Suppressor macrophage treated with lipopolysaccharide for 1 hour (primary cell): ENCODE measurements around the gene TRPC4.
"Not testable (repeated sequence)": the region's sequence is repeated elsewhere in the genome, so short reads cannot be mapped to it uniquely, and the experiment has no call there.

Source experiments
- DNase-seq, 3 donors: peaks; one replicate each; pipeline ENCODE4 v3.0.0-alpha.2; 2020 to 2022

TRPC4 gene

DNA sequence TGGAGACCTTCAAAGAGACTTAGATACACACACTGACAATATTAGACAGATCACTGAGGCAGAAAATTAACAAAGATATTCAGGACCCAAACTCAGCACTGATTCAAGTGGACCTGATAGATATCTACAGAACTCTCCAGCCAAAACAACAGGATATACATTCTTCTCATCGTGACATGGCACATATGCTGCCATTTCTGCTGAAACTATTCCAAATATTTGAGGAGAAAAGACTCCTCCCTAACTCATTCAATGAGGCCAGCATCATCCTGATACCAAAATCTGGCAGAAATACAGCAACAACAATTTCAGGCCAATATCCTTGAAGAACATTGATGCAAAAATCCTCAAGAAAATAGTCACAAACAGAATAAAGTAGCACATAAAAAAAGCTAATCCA is 53.3 kb downstream of the TRPC4 start:
- DNase-seq = no peak

DNA sequence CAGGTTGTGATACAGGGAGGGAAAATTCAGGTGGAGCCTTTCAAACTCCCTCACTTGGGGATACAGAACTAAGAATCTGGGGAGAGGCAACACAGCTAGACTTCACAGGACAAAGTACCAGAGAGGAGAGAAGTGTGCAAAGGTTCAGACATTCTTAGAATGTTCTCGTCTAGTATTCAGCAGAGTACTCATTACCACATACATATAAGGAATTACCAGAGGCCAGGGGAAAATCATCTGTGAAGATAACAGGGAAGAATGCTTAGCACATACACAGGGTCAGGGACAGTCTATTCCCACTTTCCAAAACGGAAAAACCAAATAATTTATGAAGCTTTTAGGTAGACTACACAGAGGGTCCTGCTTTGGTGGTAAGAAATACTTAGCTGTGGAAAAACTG is 58.1 kb downstream of the TRPC4 start:
- DNase-seq = no peak

DNA sequence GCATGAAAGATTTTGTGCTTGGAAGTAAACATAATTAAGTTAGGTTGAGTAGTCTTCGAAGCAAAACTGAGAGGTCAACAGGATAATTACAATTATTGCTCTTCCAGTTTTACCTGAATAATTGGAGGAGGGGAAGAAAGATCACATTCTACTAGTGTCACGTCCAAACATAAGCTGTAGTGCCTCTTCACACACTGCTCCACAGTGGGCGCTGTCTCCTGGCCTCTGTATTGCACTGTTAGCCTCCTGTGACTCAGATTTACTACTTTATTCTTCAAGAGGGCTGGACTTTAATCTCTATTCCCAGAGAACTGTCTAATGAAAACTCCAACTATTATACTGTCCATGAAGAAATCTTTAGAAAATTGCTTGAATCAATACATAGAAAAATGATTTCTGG is 62.9 kb downstream of the TRPC4 start:
- no peak for DNase-seq

DNA sequence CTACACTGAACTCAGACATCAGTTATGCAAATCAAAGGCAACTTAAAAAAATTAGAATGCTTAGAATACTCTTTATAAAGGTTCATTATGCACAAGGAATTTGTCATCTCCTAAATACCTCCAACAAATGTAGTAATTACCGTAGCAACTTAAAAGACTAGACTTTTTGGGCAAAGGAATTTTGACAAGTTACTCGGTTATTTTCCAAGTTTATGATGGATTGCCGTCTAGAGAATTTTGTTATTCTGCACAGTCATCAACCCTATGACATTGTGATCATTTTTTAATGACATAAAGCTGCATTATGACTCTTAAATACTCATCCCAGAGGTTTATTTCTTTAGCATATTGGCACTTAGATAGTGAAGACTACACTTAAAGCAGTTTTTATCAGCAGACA is 71.9 kb downstream of the TRPC4 start:
- no peak for DNase-seq

DNA sequence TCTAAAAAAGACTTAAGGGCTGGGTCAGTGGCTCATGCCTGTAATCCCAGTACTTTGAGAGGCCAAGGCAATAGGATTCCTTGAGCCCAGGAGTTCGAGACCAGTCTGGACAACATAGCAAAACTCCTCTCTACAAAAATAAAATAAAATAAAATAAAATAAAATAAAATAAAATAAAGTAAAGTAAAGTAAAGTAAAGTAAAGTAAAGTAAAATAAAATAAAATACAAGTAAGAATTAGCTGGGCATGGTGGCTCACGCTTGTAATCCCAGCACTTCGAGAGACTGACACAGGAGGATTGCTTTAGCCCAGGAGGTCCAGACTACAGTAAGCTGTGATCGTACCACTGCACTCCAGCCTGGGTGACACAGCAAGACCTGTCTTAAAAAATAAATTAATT is 72.8 kb downstream of the TRPC4 start:
- DNase-seq = not testable (repeated sequence)

DNA sequence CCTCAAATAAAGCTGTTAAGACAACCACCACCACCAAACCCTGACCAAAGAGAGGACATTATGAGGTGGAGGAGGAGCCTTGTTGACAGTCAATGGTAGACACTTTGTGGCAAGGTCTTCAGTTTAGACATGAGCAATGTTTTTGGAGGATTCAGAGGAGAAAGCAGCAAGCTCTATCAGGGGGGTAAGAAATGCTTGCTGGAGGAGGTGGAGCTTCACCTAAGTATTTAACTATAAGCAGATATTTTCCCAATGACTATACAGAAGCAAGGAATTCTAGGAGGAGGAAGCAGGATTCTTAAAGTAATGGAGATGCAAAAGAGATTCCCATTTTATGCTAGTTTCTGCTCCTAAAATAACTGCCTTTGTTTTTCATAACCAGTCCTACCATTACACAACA is 74.2 kb downstream of the TRPC4 start:
- DNase-seq = no peak

DNA sequence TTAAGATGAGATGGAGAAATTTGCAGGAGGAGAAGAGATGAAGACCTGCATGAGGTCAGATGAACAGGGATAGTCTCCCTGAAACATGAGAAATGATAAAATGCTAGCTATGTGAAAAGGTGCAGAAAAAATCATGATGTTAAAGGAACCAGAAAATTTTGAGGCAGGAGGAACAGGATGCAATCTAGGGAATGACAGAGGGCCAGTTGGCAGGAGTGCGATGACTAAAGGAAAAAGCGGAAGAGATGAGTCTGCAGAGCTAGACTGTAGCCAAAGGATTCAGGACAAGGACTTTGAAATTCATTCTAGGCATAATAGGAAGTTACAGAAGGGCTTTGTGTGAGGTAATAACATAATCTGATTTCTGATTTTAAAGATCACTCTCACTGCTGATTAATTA is 77.9 kb downstream of the TRPC4 start:
- DNase-seq = no peak

DNA sequence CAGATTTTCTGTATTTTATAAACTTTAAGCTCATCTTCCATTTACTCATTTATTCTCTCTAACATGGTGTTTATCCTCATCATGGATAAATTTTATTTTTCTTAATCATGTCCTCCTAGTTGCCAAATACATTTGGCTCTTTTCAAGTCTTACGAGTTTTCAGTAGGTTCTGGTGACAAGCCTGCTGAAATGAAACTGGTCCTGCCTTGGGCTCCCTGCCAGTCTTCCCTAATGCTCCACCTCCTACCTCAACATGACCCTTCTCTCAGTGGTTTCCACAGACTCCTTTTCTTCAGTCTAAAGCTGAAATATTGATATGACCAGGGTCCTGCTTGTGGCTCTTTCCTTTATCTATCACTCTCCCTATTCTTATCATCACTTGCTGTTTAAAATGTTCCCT is 81.2 kb downstream of the TRPC4 start:
- DNase-seq = no peak

DNA sequence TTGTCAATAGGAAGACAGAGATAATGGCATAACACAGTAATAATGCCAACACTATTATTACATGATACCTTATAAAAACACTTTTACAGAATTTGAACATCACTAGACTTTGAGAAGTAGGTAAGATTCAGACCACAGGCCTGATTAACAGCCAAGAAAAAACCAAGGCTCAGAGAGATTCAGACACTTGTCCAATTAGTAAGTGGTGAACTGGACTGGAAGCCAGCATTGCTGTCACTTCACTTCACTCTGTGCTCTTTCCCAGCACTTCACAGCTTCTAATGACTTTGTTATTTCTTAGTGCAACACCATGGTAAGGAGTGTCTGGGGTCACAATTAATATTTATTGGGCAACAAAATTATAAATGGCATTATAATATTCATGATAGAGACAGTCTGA is 91.9 kb downstream of the TRPC4 start:
- DNase-seq = no peak

DNA sequence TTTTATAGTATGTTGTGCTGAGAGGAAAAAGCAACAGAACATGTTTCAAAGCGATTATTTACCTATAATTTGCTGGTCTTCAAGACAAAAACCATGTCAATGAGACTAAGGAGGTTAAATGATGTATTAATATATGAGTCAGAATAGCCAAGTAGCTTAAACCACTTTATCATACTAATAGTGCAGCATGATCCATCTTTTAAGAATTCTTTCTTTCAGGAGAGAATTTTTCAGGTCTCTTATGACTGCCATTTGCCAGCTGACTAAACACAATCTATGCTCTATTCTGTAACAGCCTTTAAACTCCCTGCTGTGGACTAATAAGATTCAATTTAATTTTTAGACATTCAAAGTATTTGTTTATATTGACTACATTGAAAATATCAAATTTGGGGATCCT is 93.7 kb downstream of the TRPC4 start:
- DNase-seq = no peak

DNA sequence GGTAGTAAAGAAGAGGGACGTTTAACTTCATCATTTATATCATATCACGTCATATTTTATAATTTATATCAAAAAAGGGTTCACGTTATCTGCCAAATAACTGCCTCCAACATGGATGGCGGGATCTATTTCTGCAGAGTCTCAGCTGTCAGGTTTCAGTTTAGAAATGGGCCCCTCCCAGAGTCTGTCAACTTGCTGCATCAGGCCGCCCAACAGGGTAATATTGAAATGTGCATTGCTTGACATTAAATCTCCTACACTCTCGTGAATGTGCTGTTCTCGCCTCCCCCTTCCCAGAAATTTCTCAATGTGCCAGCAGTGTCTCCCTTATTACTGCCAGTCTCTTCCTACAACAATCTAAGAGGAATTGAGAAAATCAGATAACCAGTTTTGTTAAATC is 96.9 kb downstream of the TRPC4 start:
- no peak for DNase-seq

DNA sequence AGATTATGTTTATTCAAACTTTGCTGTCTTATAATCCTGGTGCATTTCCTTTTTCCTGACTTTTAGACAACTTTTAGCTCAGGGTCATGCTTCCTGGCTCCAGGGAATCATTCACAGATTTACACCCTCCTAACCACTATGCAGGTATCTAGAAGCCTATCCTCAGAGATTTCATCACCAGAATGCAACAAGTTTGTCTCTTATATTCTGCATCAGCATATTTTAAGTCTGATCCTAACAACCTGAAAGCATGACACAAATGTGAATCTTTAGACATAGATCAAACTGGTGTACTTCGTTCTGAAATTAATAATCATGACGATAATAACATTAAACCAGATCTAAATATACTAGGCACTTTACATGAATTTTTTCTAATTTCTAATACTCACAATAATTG is 100.0 kb downstream of the TRPC4 start:
- DNase-seq = no peak

DNA sequence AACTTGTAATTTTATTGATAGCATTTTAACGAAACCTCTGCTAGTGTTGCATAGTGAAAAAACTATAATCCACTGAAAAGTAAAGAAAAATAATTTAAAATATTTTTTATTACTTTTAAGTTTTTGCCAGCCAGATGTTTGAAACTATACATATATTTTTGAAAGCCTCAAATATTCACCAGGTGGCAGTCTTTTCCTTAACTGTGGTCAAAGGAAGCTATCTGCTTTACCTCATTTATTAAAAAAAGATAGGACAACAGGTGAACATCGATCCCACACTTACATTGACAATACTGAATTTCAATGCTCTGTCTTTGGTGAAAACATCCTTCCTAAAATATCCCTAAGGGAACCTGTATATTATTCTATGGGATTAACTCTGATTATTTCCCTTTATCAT is 100.5 kb downstream of the TRPC4 start:
- no peak for DNase-seq

DNA sequence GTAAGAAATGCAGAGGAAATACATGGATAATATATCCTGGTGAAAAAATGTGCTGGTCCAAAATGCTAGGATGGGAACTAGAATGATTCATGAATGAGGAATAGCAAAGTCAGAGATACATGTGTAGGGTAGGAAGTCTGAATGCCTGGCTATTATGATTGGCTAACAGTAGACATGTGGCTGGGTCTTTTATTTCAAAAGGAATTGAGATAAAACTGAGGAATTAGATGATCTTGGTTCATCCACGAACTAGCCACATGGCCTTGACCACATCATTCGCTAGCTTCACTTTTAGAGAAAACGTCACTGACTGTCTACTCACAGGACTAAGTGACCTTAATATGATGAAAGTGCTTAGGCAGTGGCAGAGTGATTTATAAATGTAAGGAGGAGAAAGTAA is 103.1 kb downstream of the TRPC4 start:
- no peak for DNase-seq

DNA sequence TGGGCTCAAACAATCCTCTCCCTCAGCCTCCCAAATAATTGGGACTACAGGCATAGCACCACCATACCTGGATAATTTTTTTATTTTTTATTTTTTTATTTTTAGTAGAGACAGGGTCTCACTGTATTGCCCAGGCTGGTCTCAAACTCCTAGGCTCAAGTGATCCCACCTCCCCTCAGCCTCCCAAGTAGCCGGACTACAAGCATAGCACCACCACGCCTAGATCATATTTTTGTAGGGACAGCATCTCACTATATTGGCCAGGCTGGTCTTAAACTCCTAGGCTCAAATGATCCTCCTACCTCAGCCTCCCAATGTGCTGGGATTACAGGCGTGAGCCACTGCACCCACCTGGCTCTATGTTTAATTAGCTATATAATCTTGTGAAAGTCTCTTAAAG is 114.2 kb downstream of the TRPC4 start:
- DNase-seq = no peak

DNA sequence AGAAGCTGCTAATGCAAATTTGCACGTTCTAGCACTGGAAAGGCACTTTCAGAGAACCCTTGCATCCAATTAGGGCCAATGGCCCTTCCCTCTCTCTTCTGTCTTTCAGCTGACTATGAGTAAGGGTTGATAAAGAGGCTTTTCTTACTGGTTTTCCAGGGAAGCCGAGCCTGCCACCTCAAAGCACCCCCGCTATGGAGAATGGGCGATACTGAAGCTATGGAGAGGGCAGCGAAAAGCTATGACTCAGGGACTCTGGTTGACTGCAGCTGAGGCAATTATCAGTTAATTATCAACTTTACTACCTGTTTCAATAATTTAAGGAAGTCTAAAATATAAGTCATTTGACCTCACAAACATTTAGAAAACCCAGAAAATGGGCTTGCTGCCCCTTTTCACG is 115.8 kb downstream of the TRPC4 start:
- DNase-seq = no peak

DNA sequence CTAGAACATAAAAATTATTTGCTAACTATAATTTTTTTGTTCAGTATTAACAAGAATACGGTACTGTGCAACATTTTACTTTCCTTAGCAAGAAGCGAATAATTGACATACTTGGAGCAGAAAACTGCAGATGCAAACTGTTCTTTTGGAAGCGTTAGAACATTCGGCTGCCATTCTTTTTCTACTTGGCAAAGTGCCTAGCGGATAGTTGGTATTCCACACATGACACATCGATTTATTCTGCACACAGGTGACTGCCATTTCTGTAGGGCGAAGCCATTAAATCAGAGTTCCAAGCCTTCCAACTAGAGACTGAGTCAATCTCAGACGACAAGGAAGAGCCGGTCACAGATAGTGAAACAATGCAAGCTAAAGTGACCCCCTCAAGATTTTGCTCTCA is 117.4 kb downstream of the TRPC4 start:
- DNase-seq = no peak

DNA sequence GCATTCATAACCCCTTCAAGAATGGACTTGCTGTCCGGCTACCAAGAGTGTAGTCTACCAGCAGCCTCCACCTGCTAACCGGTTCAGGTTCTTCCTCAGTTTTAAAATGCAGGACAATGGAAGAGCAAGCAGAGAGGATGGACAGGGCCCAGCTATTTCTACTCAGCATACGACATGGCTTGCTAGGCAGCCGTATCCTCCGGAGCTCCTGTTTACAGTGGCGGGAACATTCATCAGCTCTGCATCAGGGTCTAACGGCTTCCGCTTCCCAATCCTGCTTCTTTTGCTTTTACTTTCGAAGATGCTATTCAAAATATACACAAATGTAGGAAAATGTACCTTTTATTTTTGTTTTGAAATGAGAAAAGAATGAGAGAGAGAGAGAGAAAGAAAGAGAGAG is 118.5 kb downstream of the TRPC4 start:
- no peak for DNase-seq

DNA sequence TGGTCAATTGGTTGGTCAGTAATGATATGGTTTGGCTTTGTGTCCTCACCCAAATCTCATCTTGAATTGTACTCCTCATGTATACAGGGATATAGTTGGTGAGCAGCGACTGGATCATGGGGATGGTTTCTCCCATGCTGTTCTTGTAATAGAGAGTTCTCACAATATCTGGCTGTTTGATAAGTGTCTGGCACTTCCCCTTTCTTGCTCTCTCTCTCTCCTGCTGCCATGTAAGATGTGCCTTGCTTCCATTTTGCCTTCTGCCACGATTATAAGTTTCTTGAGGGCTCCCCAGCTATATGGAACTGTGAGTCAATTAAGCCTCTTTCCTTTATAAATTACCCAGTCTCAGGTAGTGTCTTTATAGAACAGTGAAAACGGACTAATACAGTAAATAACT is 120.7 kb downstream of the TRPC4 start:
- DNase-seq = no peak

DNA sequence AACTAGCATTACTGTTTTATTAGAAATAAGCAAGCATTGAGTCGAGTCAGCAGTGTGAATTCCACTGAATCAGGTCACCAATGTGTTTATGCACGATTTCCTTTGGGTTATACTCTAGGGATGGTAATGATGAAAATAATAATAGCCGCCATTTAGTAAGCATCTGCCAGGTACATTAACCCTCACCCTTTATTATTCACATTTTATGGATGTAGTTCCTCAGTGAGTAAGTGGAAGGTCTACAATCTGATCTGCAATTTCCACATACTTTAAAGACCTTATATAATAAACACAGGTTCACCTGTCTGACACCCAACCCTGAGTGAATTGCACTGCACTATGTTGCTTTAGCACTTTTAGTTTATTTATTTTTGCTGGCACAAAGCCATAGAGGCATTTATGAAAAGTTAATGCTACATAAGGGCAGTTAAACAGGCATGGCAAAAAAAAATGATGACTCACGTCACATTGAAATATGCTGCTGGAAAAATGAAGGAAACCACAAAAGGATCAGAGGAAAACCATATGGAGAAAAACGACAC is 122.4 kb downstream of the TRPC4 start:
- DNase-seq = no peak

DNA sequence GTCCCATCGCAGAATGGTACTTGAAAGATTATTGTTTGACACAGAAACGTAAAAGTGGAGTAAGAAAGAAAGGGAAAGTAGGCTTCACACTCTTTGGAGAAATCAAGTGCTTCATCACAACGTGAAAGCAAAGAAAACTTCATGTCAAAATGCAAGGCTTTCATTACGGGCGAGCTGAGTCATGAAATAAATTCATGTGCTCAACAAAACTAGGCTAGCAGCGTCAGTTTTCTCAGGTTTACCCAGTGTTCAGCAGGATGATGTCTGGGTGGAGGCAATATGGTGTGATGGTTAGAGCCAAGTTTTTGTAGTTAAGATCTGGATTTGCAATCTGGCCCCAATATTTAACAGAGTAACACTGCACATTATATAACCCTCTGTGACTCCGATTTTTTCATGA is 128.0 kb downstream of the TRPC4 start:
- no peak for DNase-seq

DNA sequence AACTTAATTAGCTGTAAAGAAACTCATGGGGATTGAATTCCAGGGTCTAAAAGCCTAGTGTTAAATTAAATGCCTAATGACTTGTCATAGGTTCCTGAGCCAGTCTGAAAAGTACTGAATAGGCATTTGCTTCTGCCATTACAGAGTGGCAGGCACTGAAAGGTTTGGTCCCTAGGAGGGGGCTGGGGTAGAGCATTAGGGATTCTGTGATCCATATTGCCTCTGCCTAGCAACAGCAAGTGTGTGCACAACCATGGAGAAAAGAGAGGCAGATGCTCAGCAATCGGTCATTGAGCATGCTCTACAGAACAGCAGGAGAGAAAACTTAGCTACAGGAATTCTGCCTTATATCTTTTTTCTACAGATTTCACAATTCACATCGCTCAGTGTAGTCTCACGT is 133.5 kb downstream of the TRPC4 start:
- DNase-seq = no peak

DNA sequence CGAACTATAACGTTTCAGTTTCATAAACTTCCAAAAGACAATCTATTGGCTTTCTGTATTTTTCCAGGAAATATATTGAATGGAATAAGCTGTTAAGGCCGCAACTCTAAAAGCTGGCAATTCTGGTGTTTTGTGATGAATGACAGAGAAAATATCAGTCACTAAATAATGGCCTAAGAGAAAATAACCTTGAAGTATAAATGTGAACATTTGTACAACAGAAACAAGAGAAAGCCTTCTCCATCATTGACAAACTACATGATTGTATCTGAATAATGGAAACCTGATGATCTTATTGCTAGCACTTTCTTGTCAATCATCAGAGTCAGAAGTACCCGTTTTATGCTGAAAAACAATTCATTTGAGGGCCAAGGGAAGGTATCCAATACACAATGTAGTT is 134.3 kb downstream of the TRPC4 start:
- no peak for DNase-seq

DNA sequence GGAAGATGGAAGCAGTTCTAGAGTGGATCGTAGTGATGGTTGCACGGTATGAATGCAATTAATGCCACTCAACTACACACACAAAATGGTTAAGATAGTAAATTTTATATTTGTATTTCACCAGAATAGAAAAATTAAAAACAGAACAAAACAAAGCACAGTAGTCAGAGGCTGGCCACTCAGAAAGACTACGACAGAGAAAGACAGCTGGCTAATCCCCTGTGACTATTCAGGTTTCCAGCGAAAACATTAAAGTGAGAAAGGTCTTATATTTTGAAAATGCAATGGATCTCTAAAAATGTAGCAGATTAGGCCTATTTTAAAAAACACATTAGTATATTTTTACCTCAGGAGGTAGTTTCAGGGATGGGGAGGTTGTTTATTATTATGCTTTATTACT is 139.7 kb downstream of the TRPC4 start:
- DNase-seq = no peak

DNA sequence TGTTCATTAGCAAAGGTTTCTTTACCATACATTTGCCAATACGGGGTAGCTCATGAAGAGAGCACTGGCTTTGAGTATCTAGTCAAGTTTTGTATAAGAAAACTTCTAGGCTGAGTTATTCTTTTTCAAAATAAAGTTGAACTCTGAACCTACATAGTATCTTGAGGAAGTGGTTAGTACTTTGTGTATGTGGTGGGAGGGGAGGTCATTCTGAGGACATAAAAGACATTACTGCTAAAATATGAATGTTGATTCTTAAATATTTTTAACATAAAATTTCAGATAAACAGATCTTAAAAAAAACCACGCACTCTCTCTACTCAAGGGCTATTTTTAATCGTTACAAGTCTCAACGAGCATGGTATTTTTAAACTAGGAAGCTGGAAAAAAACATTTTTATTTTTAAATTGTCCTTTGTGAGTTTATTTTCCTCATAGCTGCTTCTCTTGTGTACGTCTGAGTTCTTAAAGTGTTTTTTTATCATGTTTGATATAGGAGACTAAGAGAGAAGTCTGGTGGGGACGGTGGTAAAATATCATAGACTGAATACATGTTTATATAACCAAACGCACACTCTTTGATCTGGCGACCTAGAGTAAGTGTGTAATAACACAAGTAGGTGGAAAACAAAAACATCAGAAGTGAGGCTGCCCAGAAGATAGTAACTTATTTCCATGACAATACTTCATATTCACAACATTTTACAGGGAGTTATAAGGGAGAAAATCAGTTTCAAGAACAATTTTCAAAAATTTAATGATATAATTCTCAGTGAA is 153.0 kb downstream of the TRPC4 start:
- DNase-seq = no peak
